Hematopoietic multipotent progenitor cell treated with erythropoietin and hydrocortisone succinate and interleukin-3 and kit ligand, for 6 days (in vitro differentiated cells): Measurements from ENCODE around the gene CLPTM1L.
"Not testable (repeated sequence)": the region's sequence is repeated elsewhere in the genome, so short reads cannot be mapped to it uniquely, and the experiment has no call there.

Source experiments
- DNase-seq: peaks from one replicate; pipeline ENCODE4 v3.0.0-alpha.2; 2015

Gene CLPTM1L

GRCh38 chr5:1338506-1339070 lies 6.3 kb downstream of the CLPTM1L start:
- no peak for DNase-seq

- no peak for DNase-seq
Observed at GRCh38 chr5:1338196-1338490, 6.8 kb downstream of the CLPTM1L start.

DNA sequence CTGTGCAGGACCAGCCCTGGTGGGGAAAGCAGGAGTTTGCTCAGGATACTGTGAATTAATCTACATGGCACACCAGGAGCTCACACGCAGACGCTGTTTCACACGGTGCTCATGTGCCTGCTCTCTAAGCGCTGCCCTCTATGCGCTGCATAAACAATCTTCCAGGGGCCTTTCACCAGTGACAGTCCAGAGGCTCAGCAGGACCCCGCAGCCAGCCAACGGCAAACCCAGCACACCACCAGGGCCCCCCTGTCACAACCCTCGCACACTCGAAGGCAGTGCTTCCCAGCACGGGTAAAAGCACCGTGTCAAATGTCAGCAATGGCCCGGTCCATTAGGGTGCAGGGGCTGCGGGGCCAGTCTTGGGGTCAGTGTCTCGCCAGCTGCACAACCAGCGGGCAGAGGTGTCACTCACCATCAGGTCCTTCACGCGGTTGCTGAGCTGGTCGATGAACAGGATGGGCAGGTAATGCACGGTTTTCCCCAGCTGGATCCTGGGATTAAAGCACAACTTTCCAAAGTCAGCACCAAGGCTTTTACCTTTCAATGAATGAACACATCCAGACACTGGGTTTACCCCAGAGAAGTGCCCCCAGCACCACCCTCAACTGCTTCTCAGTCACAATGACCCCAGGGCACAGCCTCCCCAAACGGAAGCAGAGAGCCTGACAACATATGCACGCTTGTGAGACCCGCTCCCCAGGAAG lies 7.3 kb downstream of the CLPTM1L start:
- DNase-seq, result no peak

DNA sequence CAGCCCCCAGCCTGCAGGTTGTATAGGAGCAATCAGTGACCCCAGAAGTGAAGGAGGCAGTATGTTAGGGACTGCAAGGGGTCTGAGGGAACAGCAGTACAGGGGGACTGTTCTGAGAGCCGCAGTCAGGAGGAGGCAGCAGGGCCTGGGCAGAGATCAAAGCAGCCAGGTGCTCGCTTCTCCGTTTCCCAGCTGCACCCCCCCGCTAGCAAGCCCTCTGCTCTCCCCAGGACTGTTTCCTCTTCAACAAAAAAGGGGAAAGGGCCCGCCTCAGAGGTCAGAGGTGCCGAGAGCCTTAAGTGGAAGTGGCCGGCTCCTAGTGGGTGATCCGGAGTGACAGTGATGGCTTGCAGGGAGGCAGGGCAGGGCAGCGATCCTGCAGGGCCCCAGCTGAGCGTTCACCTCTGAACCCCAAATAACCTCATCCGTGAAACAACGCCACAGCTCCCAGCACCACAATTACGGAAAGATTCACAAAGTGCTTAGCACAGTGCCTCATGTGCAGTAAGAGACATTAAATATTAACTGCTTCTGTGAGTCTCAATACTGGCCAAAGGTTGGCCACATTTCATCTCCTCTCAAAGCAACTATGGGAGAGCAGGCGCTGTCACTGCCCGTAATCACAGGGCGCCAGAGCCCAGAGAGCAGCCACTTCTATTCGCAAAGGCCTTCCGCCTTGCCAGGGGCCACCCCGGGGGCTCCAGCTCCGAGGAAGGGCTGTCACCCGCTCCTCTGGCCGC lies 8.0 kb downstream of the CLPTM1L start:
- DNase-seq, result no peak

DNA sequence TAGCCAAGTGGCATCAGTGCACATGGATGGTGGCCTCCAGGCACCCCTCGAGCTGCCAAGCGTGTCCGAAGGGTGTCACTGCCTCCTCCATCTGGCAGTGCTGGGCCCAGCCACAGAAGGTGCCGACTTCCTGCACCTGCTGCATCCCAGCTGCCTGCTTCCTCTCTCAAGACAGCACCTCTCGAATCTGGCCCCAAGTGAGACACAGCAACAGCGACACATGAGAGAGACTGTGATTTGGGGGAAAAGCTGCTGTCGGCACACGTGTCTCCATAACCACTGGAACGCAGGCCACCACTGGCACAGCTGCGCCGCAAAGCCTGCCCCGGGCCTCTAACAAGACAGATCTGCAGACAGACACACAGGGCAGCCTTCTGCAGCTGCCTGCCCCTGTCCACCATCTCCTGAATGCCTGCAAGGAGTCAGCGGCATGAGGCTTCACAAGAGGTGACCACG lies 8.8 kb downstream of the CLPTM1L start:
- no peak for DNase-seq

GRCh38 chr5:1335540-1336095 lies 9.3 kb downstream of the CLPTM1L start:
- DNase-seq, result peak; percentile 54

GRCh38 chr5:1334831-1335539 lies 9.9 kb downstream of the CLPTM1L start:
- no peak for DNase-seq

GRCh38 chr5:1333986-1334385 lies 10.9 kb downstream of the CLPTM1L start:
- no peak for DNase-seq

DNA sequence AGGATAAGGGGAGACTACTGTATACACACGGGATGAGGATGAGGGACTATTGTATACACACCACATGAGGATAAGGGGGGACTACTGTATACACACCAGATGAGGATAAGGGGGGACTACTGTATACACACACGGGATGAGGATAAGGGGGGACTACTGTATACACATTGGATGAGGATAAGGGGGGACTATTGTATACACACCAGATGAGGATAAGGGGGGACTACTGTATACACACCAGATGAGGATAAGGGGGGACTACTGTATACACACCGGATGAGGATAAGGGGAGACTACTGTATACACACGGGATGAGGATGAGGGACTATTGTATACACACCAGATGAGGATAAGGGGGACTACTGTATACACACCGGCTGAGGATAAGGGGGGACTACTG lies 11.6 kb downstream of the CLPTM1L start:
- DNase-seq, result peak; percentile 25

- DNase-seq, result peak; percentile 93
Observed at GRCh38 chr5:1332461-1333001, 12.4 kb downstream of the CLPTM1L start.

DNA sequence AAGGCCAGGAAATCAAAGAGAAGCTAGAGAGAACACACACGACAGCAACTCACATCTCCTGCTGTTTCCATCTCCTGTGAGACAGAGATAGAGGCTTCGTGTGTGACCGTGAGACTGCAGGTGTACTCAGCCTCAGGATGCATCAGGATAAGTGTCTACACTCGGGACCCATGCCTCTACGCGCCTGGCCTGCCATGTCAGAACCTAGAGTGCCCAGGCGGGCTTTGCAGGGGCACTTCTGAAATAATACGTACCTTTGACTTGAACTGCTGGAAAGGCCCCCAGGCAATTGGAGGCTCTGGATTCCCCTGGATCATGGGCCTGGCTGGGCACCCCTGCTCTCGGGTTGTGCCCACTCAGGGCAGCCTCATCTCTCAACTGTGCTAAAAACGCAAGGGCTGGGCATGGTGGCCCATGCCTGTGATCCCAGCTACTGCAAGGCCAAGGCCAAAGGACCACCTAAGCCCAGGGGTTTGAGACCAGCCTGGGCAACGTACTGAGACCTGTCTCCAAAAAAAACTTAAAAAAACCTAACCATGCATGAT lies 13.0 kb downstream of the CLPTM1L start:
- no peak for DNase-seq

GRCh38 chr5:1330847-1331831 lies 13.8 kb downstream of the CLPTM1L start:
- no peak for DNase-seq

DNA sequence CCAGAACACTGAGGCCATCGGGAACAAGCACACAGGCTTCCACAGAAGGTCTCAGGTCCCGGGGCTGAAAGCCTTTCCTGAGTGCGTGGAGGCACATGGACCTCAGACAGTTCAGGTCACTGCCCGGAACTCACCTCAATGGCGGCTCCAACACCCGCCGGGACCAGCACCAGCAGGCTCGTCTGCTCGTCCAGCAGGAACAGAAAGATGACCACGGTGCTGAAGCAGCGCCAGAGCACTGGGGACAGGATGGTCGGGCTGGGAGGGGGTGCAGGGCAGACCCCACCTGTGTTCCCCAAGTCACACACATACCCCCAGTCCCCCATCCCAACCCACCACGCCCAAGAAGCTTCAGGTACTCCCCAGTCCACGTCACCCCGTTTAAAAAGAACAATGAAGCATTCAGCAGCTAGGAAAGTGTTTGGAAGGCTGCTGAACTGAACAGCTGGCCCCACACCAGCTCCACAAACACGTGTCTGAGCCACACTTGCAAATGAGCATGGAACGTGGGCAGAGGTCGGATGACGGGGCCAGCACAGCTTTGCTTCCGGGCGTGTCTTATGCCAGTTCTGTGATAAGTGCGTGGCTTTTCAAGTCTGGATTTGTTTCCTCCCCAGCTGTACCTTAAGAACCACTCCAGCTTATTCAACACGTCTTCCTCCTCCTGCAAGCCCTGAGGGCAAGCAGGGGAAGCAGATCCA lies 14.6 kb downstream of the CLPTM1L start:
- peak; percentile 46 for DNase-seq

GRCh38 chr5:1329111-1329579 lies 15.8 kb downstream of the CLPTM1L start:
- DNase-seq, result no peak

DNA sequence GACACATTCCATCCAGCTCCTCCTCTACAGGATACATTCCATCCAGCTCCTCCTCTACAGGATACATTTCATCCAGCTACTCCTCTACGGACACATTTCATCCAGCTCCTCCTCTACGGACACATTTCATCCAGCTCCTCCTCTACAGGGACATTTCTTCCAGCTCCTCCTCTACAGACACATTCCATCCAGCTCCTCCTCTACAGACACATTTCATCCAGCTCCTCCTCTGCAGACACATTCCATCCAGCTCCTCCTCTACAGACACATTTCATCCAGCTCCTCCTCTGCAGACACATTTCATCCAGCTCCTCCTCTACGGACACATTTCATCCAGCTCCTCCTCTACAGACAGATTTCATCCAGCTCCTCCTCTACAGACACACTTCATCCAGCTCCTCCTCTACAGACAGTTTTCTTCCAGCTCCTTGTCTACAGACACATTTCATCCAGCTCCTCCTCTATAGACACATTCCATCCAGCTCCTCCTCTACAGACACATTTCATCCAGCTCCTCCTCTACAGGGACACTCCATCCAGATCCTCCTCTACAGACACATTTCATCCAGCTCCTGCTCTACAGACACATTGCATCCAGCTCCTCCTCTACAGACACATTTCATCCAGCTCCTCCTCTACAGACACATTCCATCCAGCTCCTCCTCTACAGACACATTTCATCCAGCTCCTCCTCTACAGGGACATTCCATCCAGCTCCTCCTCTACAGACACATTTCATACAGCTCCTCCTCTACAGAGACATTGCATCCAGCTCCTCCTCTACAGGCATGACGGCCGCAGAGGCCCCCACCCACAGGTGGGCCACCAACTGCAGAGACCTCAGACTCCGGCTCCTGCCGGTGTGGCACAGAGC lies 16.4 kb downstream of the CLPTM1L start:
- not testable (repeated sequence) for DNase-seq

DNA sequence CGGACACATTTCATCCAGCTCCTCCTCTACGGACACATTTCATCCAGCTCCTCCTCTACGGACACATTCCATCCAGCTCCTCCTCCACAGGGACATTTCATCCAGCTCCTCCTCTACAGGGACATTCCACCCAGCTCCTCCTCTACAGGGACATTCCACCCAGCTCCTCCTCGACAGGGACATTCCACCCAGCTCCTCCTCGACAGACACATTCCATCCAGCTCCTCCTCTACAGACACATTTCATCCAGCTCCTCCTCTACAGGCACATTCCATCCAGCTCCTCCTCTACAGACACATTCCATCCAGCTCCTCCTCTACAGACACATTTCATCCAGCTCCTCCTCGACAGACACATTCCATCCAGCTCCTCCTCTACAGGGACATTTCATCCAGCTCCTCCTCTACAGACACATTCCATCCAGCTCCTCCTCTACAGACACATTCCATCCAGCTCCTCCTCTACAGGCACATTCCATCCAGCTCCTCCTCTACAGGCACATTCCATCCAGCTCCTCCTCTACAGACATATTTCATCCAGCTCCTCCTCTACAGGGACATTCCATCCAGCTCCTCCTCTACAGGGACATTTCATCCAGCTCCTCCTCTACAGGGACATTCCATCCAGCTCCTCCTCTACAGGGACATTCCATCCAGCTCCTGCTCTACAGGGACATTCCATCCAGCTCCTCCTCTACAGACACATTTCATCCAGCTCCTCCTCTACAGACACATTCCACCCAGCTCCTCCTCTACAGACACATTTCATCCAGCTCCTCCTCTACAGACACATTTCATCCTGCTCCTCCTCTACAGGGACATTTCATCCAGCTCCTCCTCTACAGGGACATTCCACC lies 17.8 kb downstream of the CLPTM1L start:
- not testable (repeated sequence) for DNase-seq

DNA sequence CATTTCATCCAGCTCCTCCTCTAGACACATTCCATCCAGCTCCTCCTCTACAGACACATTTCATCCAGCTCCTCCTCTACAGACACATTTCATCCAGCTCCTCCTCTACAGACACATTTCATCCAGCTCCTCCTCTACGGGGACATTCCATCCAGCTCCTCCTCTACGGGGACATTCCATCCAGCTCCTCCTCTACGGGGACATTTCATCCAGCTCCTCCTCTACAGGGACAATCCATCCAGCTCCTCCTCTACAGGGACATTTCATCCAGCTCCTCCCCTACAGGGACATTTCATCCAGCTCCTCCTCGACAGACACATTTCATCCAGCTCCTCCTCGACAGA lies 18.4 kb downstream of the CLPTM1L start:
- not testable (repeated sequence) for DNase-seq

GRCh38 chr5:1325870-1326531 lies 18.9 kb downstream of the CLPTM1L start:
- DNase-seq, result no peak
